Tibial artery (tissue), 4 donors: ENCODE data around the gene FGL2.

Experiments used
- DNase-seq, 2 donors: peaks; one replicate each; pipeline ENCODE4 v3.0.0-alpha.2; 2019
- H3K27ac ChIP-seq, 2 donors: fragments of 200-600 bp; sonication (generic) in 1 of 2; 1 replicate in 1 of 2; 2 replicates in 1 of 2; pipeline ENCODE4 v1.5.1; 2018 to 2019; ENCODE audit warnings: mild to moderate bottlenecking in 1 of 2
- H3K27me3 ChIP-seq, 2 donors: fragments of 200-600 bp; sonication (generic) in 1 of 2; one replicate each; pipeline versions ENCODE4 v1.5.1 to v1.6.0; 2016 to 2019
- H3K36me3 ChIP-seq, 3 donors: fragments of 200-600 bp; sonication (generic) in 2 of 3; one replicate each; pipeline ENCODE4 v1.5.1; 2016 to 2019; ENCODE audit warnings: mild to moderate bottlenecking in 2 of 3
- H3K4me1 ChIP-seq, 4 donors: fragments of 200-600 bp; sonication (generic) in 2 of 4; 1 replicate in 3 of 4; 2 replicates in 1 of 4; pipeline ENCODE4 v1.5.1; 2016 to 2019
- H3K4me3 ChIP-seq, 2 donors: fragments of 200-600 bp; sonication (generic) in 1 of 2; 1 replicate in 1 of 2; 2 replicates in 1 of 2; pipeline ENCODE4 v1.5.1; 2018 to 2019; ENCODE audit warnings: mild to moderate bottlenecking in 2 of 2
- H3K9me3 ChIP-seq, 3 donors: fragments of 200-600 bp; sonication (generic) in 1 of 3; one replicate each; pipeline ENCODE4 v1.5.1; 2016 to 2019
- CTCF ChIP-seq, 2 experiments: fragments of 200-600 bp in 1 of 2; fragments of 450-650 bp in 1 of 2; IDR thresholded peaks; one replicate each; pipeline ENCODE4 v1.5.1; 2017 to 2019; ENCODE audit warnings: antibody characterized with exemption in 2 of 2, mild to moderate bottlenecking in 1 of 2, moderate library complexity in 1 of 2
- intact Hi-C: fragments of 100-400 bp; cut with DNase I; formaldehyde crosslinking; loops from one replicate; pipeline ENCODE4 v1.15.0; 2023; ENCODE audit warnings: low total_unique reads

FGL2 gene

GRCh38 chr7:77209479-77210139 is 10.0 kb upstream of the FGL2 start:
- intact Hi-C loops: no loop called here
- H3K4me3 ChIP-seq: no peak overlapping the region
- no peaks in the 10 kb centered on the region for H3K27me3 ChIP-seq
- no peak for TF ChIP-seq CTCF (IDR thresholded peaks at IDR 0.05)
- no peaks in the 10 kb centered on the region for H3K4me1 ChIP-seq
- DNase-seq: no peak
- peaks cover 0 to 13% (median 10%) of the 10 kb centered on the region in 3 donors for H3K9me3 ChIP-seq
- H3K27ac ChIP-seq: no peak overlapping the region
- H3K36me3 ChIP-seq: peaks cover 0 to 6% (median 0%) of the 10 kb centered on the region in 3 donors

GRCh38 chr7:77208416-77208815 is 8.8 kb upstream of the FGL2 start:
- Histone ChIP-seq H3K4me1 (no peaks in the 10 kb centered on the region), H3K27me3 (no peaks in the 10 kb centered on the region), H3K36me3 (peaks cover 0 to 6% (median 0%) of the 10 kb centered on the region in 3 donors), H3K27ac (no peak overlapping the region), H3K4me3 (no peak overlapping the region), H3K9me3 (peaks cover 0 to 13% (median 10%) of the 10 kb centered on the region in 3 donors)
- intact Hi-C loops: no loop called here
- DNase-seq: no peak
- no peak for TF ChIP-seq CTCF (IDR thresholded peaks at IDR 0.05)

GRCh38 chr7:77205706-77206105 is 6.1 kb upstream of the FGL2 start:
- Histone ChIP-seq H3K4me3 (no peak overlapping the region), H3K36me3 (peaks cover 0 to 6% (median 0%) of the 10 kb centered on the region in 3 donors), H3K4me1 (no peaks in the 10 kb centered on the region), H3K9me3 (peaks cover 0 to 13% (median 10%) of the 10 kb centered on the region in 3 donors), H3K27me3 (no peaks in the 10 kb centered on the region), H3K27ac (no peak overlapping the region)
- no peak for DNase-seq
- intact Hi-C loops: no loop called here
- no peak for TF ChIP-seq CTCF (IDR thresholded peaks at IDR 0.05)

- no peaks in the 10 kb centered on the region for H3K9me3 ChIP-seq
- intact Hi-C loops: no loop called here
- no peak for TF ChIP-seq CTCF (IDR thresholded peaks at IDR 0.05)
- no peaks in the 10 kb centered on the region for H3K36me3 ChIP-seq
- peaks cover 0 to 6% (median under 1%) of the 10 kb centered on the region in 4 donors for H3K4me1 ChIP-seq
- H3K27ac ChIP-seq: no peak overlapping the region
- no peaks in the 10 kb centered on the region for H3K27me3 ChIP-seq
- DNase-seq: no peak
- H3K4me3 ChIP-seq: no peak overlapping the region
Observed at GRCh38 chr7:77202481-77202976, 2.9 kb upstream of the FGL2 start.

- H3K36me3 ChIP-seq: no peaks in the 10 kb centered on the region
- intact Hi-C loops: no loop called here
- DNase-seq: no peak
- no peaks in the 10 kb centered on the region for H3K27me3 ChIP-seq
- H3K4me1 ChIP-seq: peaks cover 0 to 6% (median under 1%) of the 10 kb centered on the region in 4 donors
- H3K4me3 ChIP-seq: no peak overlapping the region
- H3K27ac ChIP-seq: peak overlapping the region; percentile 57 to 67
- no peaks in the 10 kb centered on the region for H3K9me3 ChIP-seq
- TF ChIP-seq CTCF (IDR thresholded peaks at IDR 0.05): no peak
Observed at GRCh38 chr7:77200542-77200941, 923 bp upstream of the FGL2 start.
